Stimulated activated naive CD4-positive, alpha-beta T cell (primary cell): ENCODE measurements around the gene SLC2A14.
"Not testable (repeated sequence)": the region's sequence is repeated elsewhere in the genome, so short reads cannot be mapped to it uniquely, and the experiment has no call there.

Source experiments
- DNase-seq, 6 experiments: peaks; one replicate each; lab custom pipeline; 2025; lab: John Stamatoyannopoulos, UW

SLC2A14 gene

GRCh38 chr12:7833201-7833600, 39.5 kb downstream of the SLC2A14 start:
- not testable (repeated sequence) for DNase-seq

GRCh38 chr12:7832059-7832696, 40.5 kb downstream of the SLC2A14 start:
- peak in 2 of 6 experiments; percentile 12 to 18 for DNase-seq

- DNase-seq, result not testable (repeated sequence)
Observed at GRCh38 chr12:7829737-7830136, 43.0 kb downstream of the SLC2A14 start.

GRCh38 chr12:7825754-7826153, 47.0 kb downstream of the SLC2A14 start:
- not testable (repeated sequence) for DNase-seq

- peak; percentile 1 to 48 (median 30) for DNase-seq
Observed at GRCh38 chr12:7806863-7807487, 65.7 kb downstream of the SLC2A14 start.

GRCh38 chr12:7806319-7806718, 66.4 kb downstream of the SLC2A14 start:
- DNase-seq, result not testable (repeated sequence)

- no peak for DNase-seq
Observed at GRCh38 chr12:7801460-7801859, 71.3 kb downstream of the SLC2A14 start.

GRCh38 chr12:7798750-7799308, 73.9 kb downstream of the SLC2A14 start:
- not testable (repeated sequence) for DNase-seq

GRCh38 chr12:7797698-7798398, 74.9 kb downstream of the SLC2A14 start:
- no peak for DNase-seq

- not testable (repeated sequence) for DNase-seq
Observed at GRCh38 chr12:7797269-7797668, 75.4 kb downstream of the SLC2A14 start.

GRCh38 chr12:7793211-7793610, 79.5 kb downstream of the SLC2A14 start:
- no peak for DNase-seq

GRCh38 chr12:7788884-7789528, 83.7 kb downstream of the SLC2A14 start, which contains the start of gene NANOG:
Gene NANOG, plus strand, starts transcription at chr12:7789402. Its CDS starts 213 bp downstream, at chr12:7789615.
- DNase-seq, result not testable (repeated sequence)

- DNase-seq, result no peak
Observed at GRCh38 chr12:7788294-7788660, 84.4 kb downstream of the SLC2A14 start.

GRCh38 chr12:7787574-7788293, 85.0 kb downstream of the SLC2A14 start:
- DNase-seq, result no peak

- DNase-seq, result no peak
Observed at GRCh38 chr12:7784701-7785100, 88.0 kb downstream of the SLC2A14 start.

GRCh38 chr12:7783433-7783832, 89.3 kb downstream of the SLC2A14 start:
- DNase-seq, result not testable (repeated sequence)

GRCh38 chr12:7782055-7782454, 90.7 kb downstream of the SLC2A14 start:
- no peak for DNase-seq

- DNase-seq, result no peak
Observed at GRCh38 chr12:7781274-7781673, 91.4 kb downstream of the SLC2A14 start.

- DNase-seq, result no peak
Observed at GRCh38 chr12:7769999-7770398, 102.7 kb downstream of the SLC2A14 start.
